Ishikawa (cell line): ENCODE results near the gene FRMD6.

Source experiments
- CEBPB ChIP-seq: IDR thresholded peaks from 2 replicates; pipeline ENCODE4 v1.6.1; 2012
- CREB1 ChIP-seq: IDR thresholded peaks from 2 replicates; pipeline ENCODE4 v1.6.1; 2012; ENCODE audit warnings: low read depth
- EGR1 ChIP-seq: IDR thresholded peaks from 2 replicates; pipeline ENCODE4 v1.6.1; 2012
- EP300 ChIP-seq: IDR thresholded peaks from 2 replicates; pipeline ENCODE4 v1.6.1; 2012; ENCODE audit warnings: borderline replicate concordance
- FOXM1 ChIP-seq: IDR thresholded peaks from 2 replicates; pipeline ENCODE4 v1.6.1; 2012; ENCODE audit warnings: low read depth, borderline replicate concordance
- MAX ChIP-seq: IDR thresholded peaks from 2 replicates; pipeline ENCODE4 v1.6.1; 2012
- NFIC ChIP-seq: IDR thresholded peaks from 2 replicates; pipeline ENCODE4 v1.6.1; 2012
- RAD21 ChIP-seq: IDR thresholded peaks from 2 replicates; pipeline ENCODE4 v1.6.1; 2012; ENCODE audit warnings: low read depth
- REST ChIP-seq: IDR thresholded peaks from 2 replicates; pipeline ENCODE4 v1.6.1; 2012; ENCODE audit warnings: low read depth, mild to moderate bottlenecking
- TAF1 ChIP-seq: IDR thresholded peaks from 2 replicates; pipeline ENCODE4 v1.6.1; 2012; ENCODE audit warnings: low read depth, mild to moderate bottlenecking
- TCF12 ChIP-seq: IDR thresholded peaks from 2 replicates; pipeline ENCODE4 v1.6.1; 2012; ENCODE audit warnings: low read depth
- TEAD4 ChIP-seq: IDR thresholded peaks from 2 replicates; pipeline ENCODE4 v1.6.1; 2012
- USF1 ChIP-seq: IDR thresholded peaks from 2 replicates; pipeline ENCODE4 v1.6.1; 2012
- YY1 ChIP-seq: IDR thresholded peaks from 2 replicates; pipeline ENCODE4 v1.6.1; 2012; ENCODE audit warnings: low read depth
- ZBTB7A ChIP-seq: IDR thresholded peaks from 2 replicates; pipeline ENCODE4 v1.6.1; 2012; ENCODE audit warnings: low read depth

FRMD6 gene

GRCh38 chr14:51674294-51675002 is 22.7 kb downstream of the FRMD6 start:
- TF ChIP-seq EGR1 (no peak), RAD21 (no peak), REST (no peak), ZBTB7A (no peak), EP300 (no peak), TCF12 (no peak), FOXM1 (no peak), TEAD4 (no peak), USF1 (no peak), CREB1 (no peak), YY1 (no peak), NFIC (no peak), MAX (no peak), CEBPB (no peak), TAF1 (no peak)

- TF ChIP-seq TCF12 (no peak), CREB1 (no peak), NFIC (no peak), RAD21 (no peak), EGR1 (no peak), YY1 (no peak), CEBPB (no peak), MAX (no peak), FOXM1 (no peak), USF1 (no peak), TEAD4 (no peak)
These were observed 24.8 kb downstream of the FRMD6 start for GRCh38 chr14:51676549-51676948.

- TF ChIP-seq TCF12 = no peak
- no peak for TF ChIP-seq CEBPB
- TF ChIP-seq REST = no peak
- TF ChIP-seq CREB1 = no peak
- TF ChIP-seq TEAD4 = no peak
- TF ChIP-seq RAD21 = no peak
- no peak for TF ChIP-seq USF1
- no peak for TF ChIP-seq NFIC
- no peak for TF ChIP-seq EP300
- TF ChIP-seq MAX = no peak
- TF ChIP-seq YY1 = no peak
- no peak for TF ChIP-seq ZBTB7A
- no peak for TF ChIP-seq EGR1
- TF ChIP-seq TAF1 = no peak
These were observed 25.6 kb downstream of the FRMD6 start for GRCh38 chr14:51677266-51677665.

- TF ChIP-seq TCF12 (no peak), TEAD4 (no peak), FOXM1 (no peak), CEBPB (no peak), YY1 (no peak), EP300 (no peak), USF1 (no peak)
These were observed 26.0 kb downstream of the FRMD6 start for GRCh38 chr14:51677738-51678137.

GRCh38 chr14:51680031-51680430 is 28.3 kb downstream of the FRMD6 start:
- TF ChIP-seq NFIC (no peak), MAX (no peak), YY1 (no peak), TEAD4 (no peak), CEBPB (no peak), TAF1 (no peak), TCF12 (no peak), EP300 (no peak), CREB1 (no peak), USF1 (no peak)
